GM18499 (cell line): ENCODE results near the gene GAB4.

ENCODE experiments used
- ATAC-seq: cut with Tn5 transposase; IDR thresholded peaks from one replicate; pipeline ENCODE4 v1.9.1; 2021; ENCODE audit warnings: moderate number of reproducible peaks; ENCODE audit not compliant: insufficient read depth, unreplicated experiment

Gene GAB4

GRCh38 chr22:16989915-16990314 is 18.1 kb downstream of the GAB4 start:
- ATAC-seq, result no peak

GRCh38 chr22:16988257-16988656 is 19.8 kb downstream of the GAB4 start:
- ATAC-seq, result no peak

DNA sequence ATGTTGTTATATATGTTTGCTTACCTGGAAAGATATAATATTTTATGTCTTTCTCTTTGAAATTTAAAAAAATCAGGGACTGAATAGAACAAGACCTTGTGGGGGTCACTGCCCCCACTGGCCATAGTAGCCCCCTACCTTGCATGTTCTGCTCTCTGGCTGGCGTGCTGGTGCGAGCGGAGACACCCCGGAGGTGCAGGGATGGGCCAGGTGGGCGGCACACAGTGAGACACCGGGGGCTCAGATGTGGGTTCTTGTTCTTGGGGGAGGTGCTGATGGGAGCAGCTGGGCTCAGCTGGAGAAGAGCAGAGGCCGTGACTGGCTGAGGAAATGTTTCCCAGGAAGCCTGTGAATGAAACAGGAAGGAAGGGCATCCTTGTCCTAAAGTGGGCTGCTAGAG is 20.2 kb downstream of the GAB4 start:
- ATAC-seq, result no peak

- ATAC-seq, result no peak
These were observed 32.7 kb downstream of the GAB4 start for GRCh38 chr22:16975155-16975885.

- ATAC-seq, result no peak
These were observed 33.5 kb downstream of the GAB4 start for GRCh38 chr22:16974298-16975084.

- ATAC-seq, result no peak
These were observed 34.3 kb downstream of the GAB4 start for GRCh38 chr22:16973591-16974297.

- no peak for ATAC-seq
These were observed 35.7 kb downstream of the GAB4 start for GRCh38 chr22:16972311-16972710.

- no peak for ATAC-seq
These were observed 37.6 kb downstream of the GAB4 start for GRCh38 chr22:16970446-16970845.

DNA sequence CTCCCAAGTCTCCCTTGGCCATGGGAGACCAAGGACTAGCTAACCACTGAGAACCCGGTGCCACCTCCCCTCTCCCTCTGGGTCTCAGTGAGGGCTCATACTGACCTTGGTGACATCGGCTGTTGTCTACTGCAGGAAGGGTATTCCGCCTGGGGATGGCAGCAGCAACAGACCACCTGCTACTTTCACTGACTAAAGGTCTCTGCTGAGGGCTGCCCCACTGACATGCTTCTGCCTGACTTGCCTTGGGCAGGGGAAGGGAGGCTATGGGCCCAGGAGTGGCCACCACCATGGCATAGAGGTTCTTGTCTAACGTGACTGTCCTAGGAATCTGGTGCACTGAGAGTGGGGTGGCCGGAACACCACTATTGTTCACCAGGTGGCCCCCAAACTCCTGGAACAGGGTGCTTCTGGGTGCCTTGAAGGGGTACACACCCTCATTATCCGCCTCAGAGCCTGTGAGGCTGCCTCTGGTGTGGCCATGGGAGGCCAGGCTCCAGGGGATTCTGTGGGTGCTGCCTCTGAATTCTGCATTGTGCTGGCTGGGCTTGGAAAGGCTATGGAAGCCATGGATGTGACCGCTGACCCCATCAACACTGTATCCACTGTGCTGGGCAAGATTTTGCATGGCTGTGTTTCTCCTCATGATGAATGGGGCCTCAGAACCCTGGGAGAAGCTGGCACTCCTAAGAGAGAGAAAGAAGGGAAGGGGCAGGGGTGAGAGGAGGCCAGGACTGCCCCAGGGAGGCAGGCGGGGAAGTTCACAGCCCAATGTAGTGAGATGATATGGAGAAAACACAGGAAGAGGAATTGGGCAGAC is 38.3 kb downstream of the GAB4 start:
- ATAC-seq, result no peak

DNA sequence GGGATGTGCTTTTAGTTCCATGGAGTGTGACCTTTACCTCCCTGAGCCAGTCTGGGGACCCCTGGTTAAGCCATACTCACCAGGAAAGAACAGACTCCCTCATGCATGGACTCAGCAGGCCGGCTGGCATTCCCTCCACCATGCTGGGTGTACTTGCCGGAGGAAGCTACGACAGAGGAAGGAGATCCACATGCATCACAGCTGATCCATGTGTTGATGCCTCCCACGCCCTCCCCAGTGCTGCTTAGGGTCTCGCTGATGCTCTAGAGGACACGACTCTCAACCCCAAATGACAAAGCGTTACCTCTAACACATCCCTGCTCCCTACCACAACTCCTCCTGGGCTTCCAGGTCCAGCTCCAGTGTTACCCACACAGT is 39.8 kb downstream of the GAB4 start:
- no peak for ATAC-seq

DNA sequence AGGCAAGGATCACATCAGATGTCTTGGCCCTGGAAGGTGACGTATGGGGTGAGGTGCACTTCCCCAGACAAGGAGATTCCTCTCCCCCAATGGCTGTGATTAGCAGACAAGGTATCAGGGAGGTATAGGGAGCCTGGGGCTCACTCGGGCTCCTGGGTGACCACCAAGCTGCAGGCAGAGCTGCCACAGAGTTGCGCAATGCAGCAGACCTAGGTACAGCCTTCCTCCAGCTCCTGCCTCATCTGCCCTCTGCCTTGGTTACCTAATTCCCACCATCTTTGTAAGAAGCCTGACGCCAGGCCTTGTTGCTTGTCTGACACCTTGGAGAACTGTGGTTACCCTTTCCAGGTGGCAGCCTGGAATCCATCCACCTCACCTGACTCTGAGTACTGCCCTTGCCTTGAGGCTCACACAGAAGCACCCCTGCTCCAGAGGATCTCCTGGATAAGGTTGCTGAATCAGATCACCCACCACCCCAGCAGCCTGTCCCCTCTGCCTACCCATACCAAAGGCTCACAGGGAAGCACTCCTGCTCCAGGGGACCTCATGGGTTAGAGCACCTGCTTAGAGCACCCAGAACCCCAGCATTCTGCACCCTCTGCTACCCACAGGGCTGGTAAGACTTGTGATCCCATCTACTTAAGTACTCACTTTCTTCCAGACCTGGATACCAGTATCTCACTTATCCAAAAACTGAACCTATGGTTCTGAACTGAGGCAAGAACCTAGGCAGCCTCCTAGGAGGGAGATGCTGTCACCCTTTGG is 40.4 kb downstream of the GAB4 start:
- no peak for ATAC-seq

DNA sequence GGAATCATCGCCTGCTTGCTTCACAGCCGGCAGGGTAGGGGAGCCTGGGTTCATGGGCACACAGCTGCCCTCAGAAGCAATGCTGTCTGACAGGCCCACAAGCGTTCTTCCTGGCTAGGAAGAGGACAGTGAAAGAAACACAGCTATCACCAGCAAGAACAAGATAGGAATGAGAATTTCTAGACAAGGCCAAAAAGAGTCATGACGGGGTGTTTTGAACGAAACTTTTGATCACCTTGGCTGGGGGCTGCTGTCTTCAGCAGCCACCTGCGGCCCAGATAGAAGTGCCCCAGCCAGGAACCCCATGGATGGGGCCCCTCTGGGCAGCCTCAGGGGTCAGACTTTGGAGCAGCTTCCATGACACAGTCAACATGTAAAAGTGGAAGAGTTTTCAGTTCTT is 41.8 kb downstream of the GAB4 start:
- no peak for ATAC-seq

GRCh38 chr22:16965560-16965959 is 42.5 kb downstream of the GAB4 start:
- ATAC-seq, result no peak

DNA sequence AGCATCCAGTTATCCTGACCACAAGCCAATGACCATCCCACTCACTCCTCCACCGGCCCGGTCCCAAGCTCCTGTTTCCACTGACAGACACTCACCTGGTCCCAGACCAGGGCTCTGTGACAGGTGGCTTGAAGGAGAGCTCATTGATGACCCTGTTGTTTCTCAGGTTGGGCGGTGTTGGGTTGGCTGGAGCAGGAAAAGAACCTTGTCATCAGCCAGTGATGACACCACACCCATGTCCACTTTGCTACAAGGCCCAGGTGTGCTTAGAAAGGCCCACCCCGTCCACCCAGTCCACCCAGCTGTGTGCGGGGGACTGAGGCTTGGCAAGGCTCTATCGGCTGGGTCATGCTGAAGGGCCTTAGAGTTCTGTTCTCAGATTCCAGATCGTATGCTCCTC is 42.9 kb downstream of the GAB4 start:
- ATAC-seq, result no peak

DNA sequence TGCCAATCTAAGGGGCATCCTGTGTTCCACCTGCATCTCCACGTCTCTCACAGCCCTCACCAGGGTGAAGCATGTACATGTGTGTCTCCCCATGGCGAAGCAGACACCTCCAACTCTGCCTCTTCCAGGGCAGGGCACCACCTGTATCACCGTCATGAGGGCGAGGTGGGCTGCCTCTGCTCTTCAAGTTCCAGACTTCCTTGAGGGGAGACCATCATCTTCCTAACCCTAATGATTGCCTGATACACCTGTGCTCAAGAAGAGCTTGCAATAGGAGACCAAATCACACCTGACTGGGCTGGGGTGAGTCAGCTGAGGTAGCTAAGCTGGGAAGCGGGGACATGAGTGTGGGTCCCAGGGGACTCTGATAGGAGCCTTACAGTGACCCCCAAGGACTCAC is 43.7 kb downstream of the GAB4 start:
- no peak for ATAC-seq

- ATAC-seq, result no peak
These were observed 44.7 kb downstream of the GAB4 start for GRCh38 chr22:16963189-16963945.

GRCh38 chr22:16962501-16962900 is 45.5 kb downstream of the GAB4 start:
- ATAC-seq, result no peak

GRCh38 chr22:16961477-16962186 is 46.4 kb downstream of the GAB4 start:
- no peak for ATAC-seq
